T47D (cell line): ENCODE data around the gene ME1.
"Not testable (repeated sequence)": the region's sequence is repeated elsewhere in the genome, so short reads cannot be mapped to it uniquely, and the experiment has no call there.

Experiments
- DNase-seq, 2 experiments: peaks; one replicate each; pipeline versions ENCODE4 v3.0.0 to v3.0.0-alpha.2; 2011 to 2012; ENCODE audit warnings: low read depth in 1 of 2, low spot score in 1 of 2
- JUND ChIP-seq: IDR thresholded peaks from 2 replicates; pipeline ENCODE4 v1.6.1; 2012; ENCODE audit warnings: low read depth
- in situ Hi-C: cut with HindIII; loops from 2 replicates; pipeline ENCODE4 v1.10.0; 2016; ENCODE audit warnings: low sequenced_read_pairs, low pct_unique_long_range_greater_than_20kb

Gene ME1

DNA sequence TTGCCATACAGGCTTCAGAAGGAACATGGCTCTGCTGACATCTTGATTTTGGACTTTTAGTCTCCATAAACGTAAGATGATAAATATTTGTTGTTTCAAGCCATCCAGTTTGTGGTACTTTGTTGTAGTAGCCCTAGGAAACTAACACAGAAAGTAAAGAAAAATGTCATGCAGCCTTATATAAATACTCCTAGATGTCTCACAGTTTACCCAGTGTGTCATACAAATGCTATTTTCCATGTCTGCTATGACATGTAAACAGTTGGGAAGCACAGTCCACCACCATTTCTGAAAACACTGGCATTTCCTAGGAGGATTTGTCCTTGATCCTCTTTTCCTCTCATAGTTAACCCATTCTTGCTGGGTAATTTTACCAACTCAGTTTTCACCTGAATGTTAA lies 30.6 kb upstream of the ME1 start:
- TF ChIP-seq JUND: no peak
- in situ Hi-C loops: no loop called here
- DNase-seq: no peak

DNA sequence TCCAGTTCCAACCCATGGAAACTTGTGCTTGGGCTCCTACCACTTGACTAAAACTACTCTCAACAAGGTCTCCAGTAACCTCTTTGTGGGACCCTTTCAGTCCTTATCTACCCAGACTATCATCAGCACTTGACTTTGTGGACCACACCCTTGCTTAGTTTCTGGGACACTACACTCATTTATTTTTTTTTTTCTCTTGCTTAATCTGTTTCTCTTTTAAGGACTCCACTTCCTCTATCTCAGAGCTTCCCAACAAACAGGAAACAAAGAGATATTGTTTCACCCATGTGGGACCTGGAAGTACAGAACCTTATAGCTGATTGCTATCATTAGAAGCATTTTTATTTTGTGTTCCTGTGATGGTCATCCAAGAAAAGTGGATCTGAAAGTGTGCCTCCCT lies 28.8 kb upstream of the ME1 start:
- DNase-seq: no peak
- in situ Hi-C loops: no loop called here
- TF ChIP-seq JUND: no peak

GRCh38 chr6:83450015-83450414 lies 19.2 kb upstream of the ME1 start:
- in situ Hi-C loops, DNase-seq: not testable (repeated sequence)

DNA sequence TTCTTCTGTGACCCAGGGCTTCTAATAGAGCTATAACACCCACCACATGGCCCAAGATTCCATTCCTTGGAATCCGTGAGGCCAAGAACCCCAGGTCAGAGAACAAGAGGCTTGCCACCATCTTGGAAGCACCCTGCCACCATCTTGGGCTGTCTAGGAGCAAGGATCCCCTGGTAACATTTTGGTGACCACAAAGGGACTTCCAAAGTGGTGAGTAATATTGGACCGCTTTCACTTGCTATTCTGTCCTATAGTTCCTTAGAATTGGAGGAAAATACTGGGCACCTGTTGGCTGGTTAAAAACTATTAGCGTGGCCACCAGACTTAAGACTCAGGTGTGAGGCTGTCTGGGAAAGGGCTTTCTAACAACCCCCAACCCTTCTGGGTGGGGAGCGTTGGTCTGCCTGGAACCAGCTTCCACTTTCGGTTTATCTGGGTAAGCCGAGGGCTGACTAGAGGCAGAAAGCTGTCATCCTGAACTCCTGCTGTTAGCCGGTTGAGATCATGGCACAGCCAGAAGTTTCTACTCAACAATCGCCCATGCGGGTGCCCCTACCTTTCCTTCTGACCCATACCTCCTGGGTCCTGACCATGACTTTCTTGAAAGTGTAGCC lies 13.3 kb upstream of the ME1 start:
- in situ Hi-C loops, DNase-seq: not testable (repeated sequence)

- in situ Hi-C loops: no loop called here
Observed at GRCh38 chr6:83443516-83443915, 12.7 kb upstream of the ME1 start.

GRCh38 chr6:83442752-83443151 lies 11.9 kb upstream of the ME1 start:
- no peak for TF ChIP-seq JUND
- no peak for DNase-seq
- in situ Hi-C loops: no loop called here

More at GRCh38 chr6:83443516-83443915, 12.7 kb upstream of the ME1 start:
- TF ChIP-seq JUND: no peak
- no peak for DNase-seq

GRCh38 chr6:83439201-83439600 lies 8.3 kb upstream of the ME1 start:
- TF ChIP-seq JUND: no peak
- DNase-seq: no peak
- in situ Hi-C loops: no loop called here

- DNase-seq: no peak
- TF ChIP-seq JUND: no peak
- in situ Hi-C loops: no loop called here
Observed at GRCh38 chr6:83436674-83437073, 5.8 kb upstream of the ME1 start.

GRCh38 chr6:83433177-83433576 lies 2.3 kb upstream of the ME1 start:
- DNase-seq: no peak
- TF ChIP-seq JUND: no peak
- in situ Hi-C loops: no loop called here

DNA sequence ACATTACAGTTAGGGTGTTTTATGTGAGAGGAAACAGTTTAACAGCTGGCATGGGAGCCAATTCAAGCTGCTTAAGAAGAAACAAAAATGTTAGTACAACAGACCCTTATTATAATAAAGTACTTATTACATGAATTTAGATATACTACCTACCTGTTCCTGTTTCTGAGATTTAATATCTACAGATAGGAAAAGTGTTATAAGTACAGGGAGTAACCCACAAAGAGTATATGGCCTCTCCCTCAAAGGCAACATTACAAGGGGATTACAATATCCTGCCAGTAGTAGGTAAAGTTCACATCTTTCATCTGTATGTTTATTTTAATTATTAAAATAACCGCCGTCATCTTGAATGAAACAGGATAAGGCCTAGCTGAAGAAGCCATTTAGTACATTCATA lies 1.8 kb upstream of the ME1 start:
- no peak for TF ChIP-seq JUND
- in situ Hi-C loops: no loop called here
- no peak for DNase-seq

- DNase-seq: no peak
- no peak for TF ChIP-seq JUND
- in situ Hi-C loops: no loop called here
Observed at GRCh38 chr6:83431545-83432155, 799 bp upstream of the ME1 start.

DNA sequence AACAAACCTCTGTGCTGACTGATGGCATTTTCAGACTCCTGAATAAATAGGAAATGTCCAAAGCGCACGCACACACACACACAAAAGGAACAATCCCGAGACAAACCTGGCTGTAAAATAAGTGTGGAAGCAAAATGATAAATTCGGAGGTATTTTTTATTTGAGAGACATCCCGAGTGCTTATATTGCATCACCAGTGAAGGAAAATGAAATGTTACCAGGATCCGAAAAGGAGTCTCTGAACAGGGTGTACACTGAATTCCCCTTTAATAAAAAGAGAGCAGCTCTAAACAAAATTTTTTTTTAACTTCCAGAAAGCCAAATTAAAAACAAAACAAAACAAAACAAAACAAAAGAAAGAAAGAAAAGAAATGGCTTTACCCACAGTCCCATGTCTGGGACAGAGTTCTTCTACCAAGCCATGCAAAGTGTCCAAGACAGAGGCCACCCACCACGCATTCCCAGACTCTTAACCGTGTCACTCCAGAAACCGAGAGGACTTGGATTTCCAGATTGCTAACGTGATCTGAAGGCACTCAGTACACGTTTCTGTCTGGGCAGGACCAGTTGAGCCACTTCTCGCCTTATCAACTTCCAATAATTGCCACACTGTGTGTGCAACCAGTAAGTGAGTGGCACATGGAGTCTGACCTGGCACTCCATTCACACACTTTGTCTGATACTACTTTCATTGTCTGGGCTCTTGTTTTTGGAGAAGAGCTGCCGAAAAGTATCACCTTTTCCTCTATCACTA lies 817 bp downstream of the ME1 start:
- no peak for TF ChIP-seq JUND
- peak in 1 of 2 experiments; percentile 7 for DNase-seq
- in situ Hi-C loops: no loop called here

- in situ Hi-C loops: no loop called here
- TF ChIP-seq JUND: no peak
- no peak for DNase-seq
Observed at GRCh38 chr6:83429269-83429668, 1.6 kb downstream of the ME1 start.
